Activated T-helper 17 cell treated with anti-CD3 and anti-CD28 coated beads, Interleukin-2, amount 50 U/mL, for 72 hours (primary cell): ENCODE results near the gene CCDC7. TPM values are rescaled to one million over a fixed set of nuclear protein-coding genes. Genes with fewer than 3 reads are reported as not detected.
"Not testable (repeated sequence)": the region's sequence is repeated elsewhere in the genome, so short reads cannot be mapped to it uniquely, and the experiment has no call there.

Experiments used
- ATAC-seq: fragments of 150-1000 bp; cut with Tn5 transposase; replicated peaks from 2 replicates; pipeline ENCODE4 v1.10.0; 2021; ENCODE audit warnings: mild to moderate bottlenecking, moderate library complexity
- H3K27ac Mint-ChIP-seq: one replicate; pipeline ENCODE4 v1.8.0; 2022; ENCODE audit warnings: mixed read lengths
- H3K27me3 Mint-ChIP-seq: one replicate; pipeline ENCODE4 v1.8.0; 2022; ENCODE audit warnings: mixed read lengths
- H3K36me3 Mint-ChIP-seq: one replicate; pipeline ENCODE4 v1.8.0; 2022; ENCODE audit warnings: low read depth, mild to moderate bottlenecking, mixed read lengths
- H3K4me1 Mint-ChIP-seq: one replicate; pipeline ENCODE4 v1.8.0; 2022; ENCODE audit warnings: mixed read lengths
- H3K4me3 Mint-ChIP-seq: one replicate; pipeline ENCODE4 v1.8.0; 2022; ENCODE audit warnings: mild to moderate bottlenecking, mixed read lengths
- H3K9me3 Mint-ChIP-seq: one replicate; pipeline ENCODE4 v1.8.0; 2022; ENCODE audit warnings: mixed read lengths
- total RNA-seq, 2 donors: library from RNA; stranded (reverse); gene quantifications; one replicate each; pipeline ENCODE4 v1.2.3, GENCODE V29; 2022

The CCDC7 gene
- total RNA-seq, 2 donors from 2014 or later, result 14.6 to 53.7 TPM

DNA sequence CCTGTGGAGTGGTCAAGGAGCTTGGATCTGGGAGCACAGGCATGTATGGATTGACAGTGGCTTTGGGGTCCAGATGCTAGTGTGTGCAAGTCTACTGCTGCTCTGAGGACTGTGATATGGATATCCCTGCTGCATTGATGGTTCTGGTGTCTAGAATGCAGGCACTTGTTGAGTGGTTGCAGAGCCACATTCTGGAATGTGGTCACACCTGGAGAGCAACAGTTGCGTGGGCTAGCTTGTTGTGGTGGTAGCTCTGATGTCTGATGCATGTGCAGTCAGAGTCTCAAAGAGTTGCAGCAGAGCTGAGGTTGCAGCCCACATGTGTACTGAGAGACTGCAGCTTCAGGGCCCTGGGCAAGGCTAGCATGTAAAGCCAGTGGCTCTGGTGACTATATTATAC is 43.2 kb downstream of the CCDC7 start:
- H3K4me1 Mint-ChIP-seq, result peaks cover 25% of the 10 kb centered on the region
- no peaks in the 10 kb centered on the region for H3K27me3 Mint-ChIP-seq
- H3K36me3 Mint-ChIP-seq, result peaks cover 90% of the 10 kb centered on the region
- H3K27ac Mint-ChIP-seq, result peak overlapping the region; percentile 8
- ATAC-seq, result no peak
- H3K9me3 Mint-ChIP-seq, result peaks cover 7% of the 10 kb centered on the region
- no peak overlapping the region for H3K4me3 Mint-ChIP-seq

DNA sequence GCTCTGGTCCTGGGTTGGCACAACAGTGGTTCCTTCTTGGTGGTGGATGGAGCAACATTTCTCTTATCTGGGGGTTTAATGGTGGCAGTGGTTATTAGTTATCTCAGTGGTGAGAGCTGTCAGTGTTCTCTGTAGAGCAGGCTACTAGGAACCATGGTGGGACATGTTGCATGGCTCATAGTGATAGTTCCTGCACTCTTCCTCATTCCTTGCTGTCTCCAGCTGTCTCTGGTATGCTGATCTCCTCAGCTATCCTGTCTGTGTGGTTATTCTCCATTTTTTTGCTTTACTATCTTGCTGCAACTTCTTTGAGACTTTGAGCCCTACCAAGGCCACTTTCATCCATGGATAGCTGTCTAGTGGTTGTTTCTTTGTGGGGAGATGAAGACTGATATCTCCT is 44.0 kb downstream of the CCDC7 start:
- Mint-ChIP-seq H3K36me3 (peaks cover 88% of the 10 kb centered on the region), H3K27me3 (no peaks in the 10 kb centered on the region), H3K4me3 (no peak overlapping the region), H3K9me3 (peaks cover 7% of the 10 kb centered on the region), H3K27ac (peak overlapping the region; percentile 8), H3K4me1 (peaks cover 25% of the 10 kb centered on the region)
- no peak for ATAC-seq

DNA sequence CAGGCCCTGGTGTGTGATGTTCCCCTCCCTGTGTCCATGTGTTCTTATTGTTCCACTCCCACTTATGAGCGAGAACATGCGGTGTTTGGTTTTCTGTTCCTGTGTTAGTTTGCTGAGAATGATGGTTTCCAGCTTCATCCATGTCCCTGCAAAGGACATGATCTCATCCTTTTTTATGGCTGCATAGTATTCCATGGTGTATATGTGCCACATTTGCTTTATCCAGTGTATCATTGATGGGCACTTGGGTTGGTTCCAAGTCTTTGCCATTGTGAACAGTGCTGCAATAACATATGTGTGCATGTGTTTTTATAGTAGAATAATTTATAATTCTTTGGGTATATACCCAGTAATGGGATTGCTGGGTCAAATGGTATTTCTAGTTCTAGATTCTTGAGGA is 48.6 kb downstream of the CCDC7 start:
- peaks cover 14% of the 10 kb centered on the region for H3K4me1 Mint-ChIP-seq
- H3K9me3 Mint-ChIP-seq, H3K4me3 Mint-ChIP-seq: not testable (repeated sequence)

DNA sequence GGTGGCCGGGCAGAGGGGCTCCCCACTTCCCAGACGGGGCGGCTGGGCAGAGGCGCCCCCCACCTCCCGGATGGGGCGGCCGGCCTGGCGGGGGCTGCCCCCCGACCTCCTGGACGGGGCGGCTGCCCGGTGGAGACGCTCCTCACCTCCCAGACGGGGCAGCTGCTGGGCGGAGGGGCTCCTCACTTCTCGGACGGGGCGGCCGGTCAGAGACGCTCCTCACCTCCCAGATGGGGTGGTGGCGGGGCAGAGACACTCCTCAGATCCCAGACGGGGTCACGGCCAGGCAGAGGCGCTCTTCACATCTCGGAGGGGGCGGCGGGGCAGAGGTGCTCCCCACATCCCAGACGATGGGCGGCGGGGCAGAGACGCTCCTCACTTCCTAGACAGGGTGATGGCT is 54.2 kb downstream of the CCDC7 start:
- Mint-ChIP-seq H3K4me1 (peaks cover 15% of the 10 kb centered on the region), H3K36me3 (peaks cover 75% of the 10 kb centered on the region)
- not testable (repeated sequence) for H3K27me3 Mint-ChIP-seq, H3K9me3 Mint-ChIP-seq, ATAC-seq, H3K27ac Mint-ChIP-seq, H3K4me3 Mint-ChIP-seq

More for the DNA sequence above, 48.6 kb downstream of the CCDC7 start:
- not testable (repeated sequence) for H3K27me3 Mint-ChIP-seq, ATAC-seq, H3K27ac Mint-ChIP-seq
- peaks cover 78% of the 10 kb centered on the region for H3K36me3 Mint-ChIP-seq

DNA sequence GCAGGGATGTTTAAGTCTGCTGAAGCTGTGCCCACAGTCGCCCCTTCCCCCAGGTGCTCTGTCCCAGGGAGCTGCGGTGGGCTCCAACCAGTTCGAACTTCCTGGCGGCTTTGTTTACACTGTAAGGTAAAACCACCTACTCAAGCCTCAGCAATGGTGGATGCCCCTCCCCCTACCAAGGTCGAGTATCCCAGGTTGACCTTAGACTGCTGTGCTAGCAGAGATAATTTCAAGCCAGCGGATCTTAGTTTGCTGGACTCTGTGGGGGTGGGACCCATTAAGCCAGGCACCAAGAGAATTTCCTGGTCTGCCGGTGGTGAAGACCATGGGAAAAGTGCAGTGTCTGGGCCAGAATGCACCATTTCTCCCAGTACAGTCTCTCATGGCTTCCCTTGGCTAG is 56.0 kb downstream of the CCDC7 start:
- H3K4me1 Mint-ChIP-seq, result peaks cover 15% of the 10 kb centered on the region

DNA sequence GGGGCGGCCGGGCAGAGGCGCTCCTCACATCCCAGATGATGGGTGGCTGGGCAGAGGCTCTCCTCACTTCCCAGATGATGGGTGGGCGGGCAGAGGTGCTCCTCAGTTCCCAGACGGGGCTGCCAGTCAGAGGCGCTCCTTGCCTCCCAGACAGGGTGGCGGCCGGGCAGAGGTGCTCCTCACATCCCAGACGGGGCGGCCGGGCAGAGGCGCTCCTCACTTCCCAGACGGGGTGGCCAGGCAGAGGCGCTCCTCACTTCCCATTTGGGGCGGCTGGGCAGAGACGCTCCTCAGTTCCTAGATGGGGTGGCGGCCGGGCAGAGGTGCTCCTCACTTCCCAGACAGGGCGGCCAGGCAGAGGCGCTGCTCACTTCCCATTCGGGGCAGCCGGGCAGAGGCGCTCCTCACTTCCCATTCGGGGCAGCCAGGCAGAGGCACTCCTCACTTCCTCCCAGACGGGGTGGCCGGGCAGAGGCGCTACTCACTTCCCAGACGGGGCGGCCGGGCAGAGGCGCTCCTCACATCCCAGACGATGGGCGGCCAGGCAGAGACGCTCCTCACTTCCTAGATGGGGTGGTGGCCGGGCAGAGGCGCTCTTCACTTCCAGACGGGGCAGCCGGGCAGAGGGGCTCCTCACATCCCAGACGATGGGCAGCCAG is 60.0 kb downstream of the CCDC7 start:
- H3K4me3 Mint-ChIP-seq, H3K27me3 Mint-ChIP-seq, H3K4me1 Mint-ChIP-seq, H3K27ac Mint-ChIP-seq, ATAC-seq, H3K9me3 Mint-ChIP-seq: not testable (repeated sequence)
- peaks cover 54% of the 10 kb centered on the region for H3K36me3 Mint-ChIP-seq

More for the DNA sequence above, 56.0 kb downstream of the CCDC7 start:
- no peak for ATAC-seq
- H3K27ac Mint-ChIP-seq, result no peak overlapping the region
- H3K9me3 Mint-ChIP-seq, result no peaks in the 10 kb centered on the region
- H3K36me3 Mint-ChIP-seq, result peaks cover 69% of the 10 kb centered on the region
- no peaks in the 10 kb centered on the region for H3K27me3 Mint-ChIP-seq
- H3K4me3 Mint-ChIP-seq, result no peak overlapping the region

DNA sequence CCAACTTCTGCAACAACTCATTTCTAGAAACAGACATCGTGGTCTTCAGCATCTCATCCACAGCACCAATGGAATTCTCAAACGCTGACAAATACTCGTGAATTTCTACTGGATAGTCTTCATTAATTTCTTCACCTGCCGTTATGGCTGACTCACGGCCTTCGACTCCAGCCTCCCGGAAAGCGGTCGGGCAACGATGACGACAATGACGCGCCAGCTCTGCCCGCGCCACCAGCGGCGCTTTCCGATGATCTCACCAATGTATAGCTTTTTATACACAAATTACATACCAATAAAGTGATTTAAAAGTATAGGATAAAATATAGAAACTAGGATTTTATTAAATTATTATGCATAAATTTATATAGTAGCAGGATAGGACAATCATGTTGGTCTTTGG is 65.7 kb downstream of the CCDC7 start:
- no peak for ATAC-seq

DNA sequence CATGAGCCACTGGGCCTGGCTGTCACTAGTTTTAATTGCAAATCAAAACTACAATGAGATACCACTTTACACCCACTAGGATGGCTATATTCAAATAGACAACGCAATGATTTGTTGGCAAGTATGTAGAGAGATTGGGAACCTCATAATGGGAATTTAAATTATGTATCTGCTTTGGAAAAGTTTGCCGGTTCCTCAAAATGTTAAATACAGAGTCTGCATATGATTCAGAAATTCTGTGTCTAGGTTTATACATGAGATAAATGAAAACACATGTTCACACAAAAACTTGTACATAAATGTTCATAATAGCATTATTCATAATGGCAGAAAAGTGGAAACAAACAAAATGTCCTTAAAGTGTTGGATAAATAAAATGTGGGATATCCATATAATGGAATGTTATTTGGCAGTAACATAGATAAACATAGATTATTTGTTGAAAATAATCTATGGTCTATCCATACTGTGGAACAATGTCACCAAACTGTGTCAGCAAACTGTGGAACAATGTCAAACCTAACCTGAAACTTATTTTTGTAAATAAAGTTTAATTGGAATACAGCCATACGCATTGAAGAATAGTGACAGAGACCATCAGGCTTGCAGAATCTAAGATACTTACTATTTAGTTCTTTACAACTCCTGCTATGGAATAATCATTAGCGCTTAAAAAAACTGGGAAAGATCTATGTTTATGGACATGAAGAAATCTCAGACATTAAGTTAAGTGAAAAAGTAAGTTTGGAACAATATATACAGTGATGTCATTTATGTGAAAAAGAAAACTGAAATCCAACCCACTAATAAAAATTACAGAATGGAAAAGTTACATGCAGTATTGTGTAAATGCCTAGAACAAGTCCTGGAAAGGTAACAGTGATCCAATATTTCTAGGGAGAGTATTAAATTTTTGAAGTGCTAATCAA is 70.9 kb downstream of the CCDC7 start:
- Mint-ChIP-seq H3K9me3 (peaks cover 3% of the 10 kb centered on the region), H3K36me3 (peaks cover 16% of the 10 kb centered on the region), H3K27me3 (no peaks in the 10 kb centered on the region), H3K4me1 (peaks cover 6% of the 10 kb centered on the region), H3K4me3 (no peak overlapping the region), H3K27ac (no peak overlapping the region)
- ATAC-seq, result no peak

More for the DNA sequence above, 65.7 kb downstream of the CCDC7 start:
- peaks cover 5% of the 10 kb centered on the region for H3K4me1 Mint-ChIP-seq
- H3K4me3 Mint-ChIP-seq, result no peak overlapping the region
- peaks cover 25% of the 10 kb centered on the region for H3K36me3 Mint-ChIP-seq
- H3K9me3 Mint-ChIP-seq, result no peaks in the 10 kb centered on the region
- no peak overlapping the region for H3K27ac Mint-ChIP-seq
- H3K27me3 Mint-ChIP-seq, result no peaks in the 10 kb centered on the region

DNA sequence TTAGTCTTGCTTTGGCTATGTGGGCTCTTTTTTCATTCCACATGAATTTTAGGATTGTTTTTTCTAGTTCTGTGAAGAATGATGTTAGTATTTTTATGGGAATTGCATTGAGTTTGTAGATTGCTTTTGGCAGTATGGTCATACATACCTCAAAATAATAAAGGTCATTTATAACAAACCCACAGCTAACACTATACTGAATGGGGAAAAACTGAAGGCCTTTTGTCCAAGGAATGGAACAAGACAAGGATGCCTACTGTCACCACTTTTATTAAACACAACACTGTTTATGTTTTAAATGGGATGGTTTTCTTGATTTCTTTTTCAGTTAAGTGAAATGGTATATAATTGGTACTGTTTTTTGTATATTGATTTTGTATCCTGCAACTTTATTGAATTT is 84.3 kb downstream of the CCDC7 start:
- H3K27ac Mint-ChIP-seq, result no peak overlapping the region
- peaks cover 18% of the 10 kb centered on the region for H3K36me3 Mint-ChIP-seq
- H3K4me1 Mint-ChIP-seq, result peaks cover 9% of the 10 kb centered on the region
- H3K27me3 Mint-ChIP-seq, result no peaks in the 10 kb centered on the region
- peaks cover 8% of the 10 kb centered on the region for H3K9me3 Mint-ChIP-seq
- no peak overlapping the region for H3K4me3 Mint-ChIP-seq
- ATAC-seq, result no peak

DNA sequence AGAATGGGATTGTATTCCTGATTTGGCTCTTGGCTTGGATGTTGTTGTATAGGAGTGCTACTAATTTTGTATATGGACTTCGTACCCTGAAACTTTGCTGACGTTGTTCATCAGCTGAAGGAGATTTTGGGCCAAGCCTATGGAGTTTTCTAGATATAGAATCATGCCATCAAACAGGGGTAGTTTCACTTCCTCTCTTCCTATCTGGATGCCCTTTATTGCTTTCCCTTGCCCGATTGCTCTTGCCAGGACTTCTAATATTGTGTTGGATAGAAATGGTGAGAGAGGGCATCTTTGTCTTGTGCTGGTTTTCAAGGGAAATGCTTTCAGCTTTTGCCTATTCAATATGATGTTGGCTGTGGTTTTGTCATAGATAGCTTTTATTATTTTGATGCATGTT is 92.3 kb downstream of the CCDC7 start:
- no peak overlapping the region for H3K4me3 Mint-ChIP-seq
- no peaks in the 10 kb centered on the region for H3K27me3 Mint-ChIP-seq
- no peak overlapping the region for H3K27ac Mint-ChIP-seq
- ATAC-seq, result no peak
- H3K36me3 Mint-ChIP-seq, result peaks cover 12% of the 10 kb centered on the region
- peaks cover 14% of the 10 kb centered on the region for H3K4me1 Mint-ChIP-seq
- H3K9me3 Mint-ChIP-seq, result peaks cover 5% of the 10 kb centered on the region

DNA sequence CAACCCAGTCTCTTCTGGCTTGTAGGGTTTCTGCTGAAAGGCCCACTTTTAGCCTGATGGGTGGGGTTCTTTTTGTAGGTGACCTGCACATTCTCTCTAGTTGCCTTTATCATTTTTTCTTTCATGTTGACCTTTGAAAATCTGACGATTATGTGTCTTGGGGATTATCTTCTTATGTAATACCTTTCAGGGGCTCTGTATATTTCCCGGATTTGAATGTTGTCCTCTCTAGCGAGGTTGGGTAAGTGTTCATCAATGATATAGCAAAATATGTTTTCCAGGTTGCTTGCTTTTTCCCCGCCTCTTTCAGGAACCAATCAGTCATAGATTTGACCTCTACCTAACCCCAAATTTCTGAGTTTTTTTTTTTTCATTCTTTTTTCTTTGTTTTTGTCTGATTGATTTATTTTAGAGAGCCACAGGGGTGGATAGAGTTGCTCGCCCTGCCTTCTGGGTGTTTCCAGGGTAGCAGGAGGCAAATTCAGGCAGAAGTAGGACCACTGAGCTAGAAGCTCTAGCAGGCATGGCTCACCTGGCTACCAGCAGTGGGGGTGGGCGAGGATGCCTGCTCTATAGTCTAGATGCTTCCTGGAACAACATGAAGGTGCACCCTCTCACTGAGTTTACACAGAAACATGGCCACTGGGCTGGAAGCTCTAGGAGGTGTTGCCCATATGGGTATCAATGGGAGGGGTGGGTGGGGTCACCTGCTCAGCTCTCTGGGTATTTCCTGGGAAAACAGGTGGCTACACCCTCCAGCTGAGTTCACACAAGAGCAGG is 94.9 kb downstream of the CCDC7 start:
- Mint-ChIP-seq H3K4me1 (peaks cover 14% of the 10 kb centered on the region), H3K27me3 (no peaks in the 10 kb centered on the region), H3K27ac (no peak overlapping the region), H3K9me3 (no peaks in the 10 kb centered on the region), H3K4me3 (no peak overlapping the region), H3K36me3 (peaks cover 12% of the 10 kb centered on the region)
- no peak for ATAC-seq

DNA sequence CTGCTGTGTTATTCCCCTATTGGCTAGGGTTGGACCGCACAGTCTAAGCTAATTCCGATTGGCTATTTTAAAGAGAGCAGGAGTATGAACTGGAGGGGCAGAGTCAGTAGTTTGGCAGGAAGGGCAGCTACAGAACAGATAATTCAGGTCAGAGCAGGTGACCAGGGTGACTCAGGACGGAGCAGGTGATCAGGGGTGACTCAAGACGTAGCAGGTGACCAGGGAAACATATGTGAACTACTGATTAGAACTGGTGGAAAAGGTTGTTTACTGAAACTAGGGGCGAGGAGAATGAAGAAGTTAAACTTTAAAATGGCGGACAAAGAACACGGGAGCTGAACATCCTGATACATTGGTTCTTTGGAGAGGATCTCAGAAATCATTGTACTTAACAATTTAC is 102.3 kb downstream of the CCDC7 start:
- Mint-ChIP-seq H3K4me1 (peaks cover 6% of the 10 kb centered on the region), H3K27me3 (no peaks in the 10 kb centered on the region), H3K27ac (no peak overlapping the region), H3K9me3 (peaks cover 9% of the 10 kb centered on the region), H3K4me3 (no peak overlapping the region), H3K36me3 (peaks cover 59% of the 10 kb centered on the region)
- ATAC-seq, result no peak

DNA sequence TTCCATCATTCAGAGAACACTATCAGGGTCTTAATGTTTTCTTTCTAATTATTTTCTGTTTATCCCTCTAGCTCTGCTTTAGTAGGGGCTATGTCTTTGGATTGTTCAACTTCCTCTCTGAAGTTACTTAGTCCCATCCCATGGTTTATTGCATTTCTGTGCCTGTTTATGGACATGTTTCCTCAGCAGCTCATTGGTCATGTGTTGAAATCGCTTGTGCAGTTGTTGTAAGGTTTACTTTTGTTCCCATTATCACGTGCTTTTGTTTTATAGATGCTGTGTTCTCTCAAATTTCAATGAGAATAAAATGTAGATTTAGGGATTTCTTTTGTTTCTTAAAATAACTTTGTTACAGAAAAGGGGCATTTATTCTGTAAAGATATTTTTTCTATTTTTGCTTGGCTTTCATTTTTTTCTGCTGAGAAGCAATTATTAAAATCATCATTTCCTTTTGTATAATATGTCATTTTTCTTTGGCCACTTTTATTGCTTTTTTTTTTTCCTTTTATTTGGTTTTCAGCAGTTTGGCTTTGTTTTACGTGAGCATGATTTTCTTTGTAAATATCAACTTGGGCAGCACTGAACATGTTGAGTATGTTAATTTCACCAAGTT is 110.9 kb downstream of the CCDC7 start:
- H3K27ac Mint-ChIP-seq, result no peak overlapping the region
- ATAC-seq, result no peak
- H3K36me3 Mint-ChIP-seq, result peaks cover 23% of the 10 kb centered on the region
- H3K4me1 Mint-ChIP-seq, result peaks cover 13% of the 10 kb centered on the region
- H3K4me3 Mint-ChIP-seq, result no peak overlapping the region
- peaks cover 3% of the 10 kb centered on the region for H3K9me3 Mint-ChIP-seq
- H3K27me3 Mint-ChIP-seq, result no peaks in the 10 kb centered on the region

DNA sequence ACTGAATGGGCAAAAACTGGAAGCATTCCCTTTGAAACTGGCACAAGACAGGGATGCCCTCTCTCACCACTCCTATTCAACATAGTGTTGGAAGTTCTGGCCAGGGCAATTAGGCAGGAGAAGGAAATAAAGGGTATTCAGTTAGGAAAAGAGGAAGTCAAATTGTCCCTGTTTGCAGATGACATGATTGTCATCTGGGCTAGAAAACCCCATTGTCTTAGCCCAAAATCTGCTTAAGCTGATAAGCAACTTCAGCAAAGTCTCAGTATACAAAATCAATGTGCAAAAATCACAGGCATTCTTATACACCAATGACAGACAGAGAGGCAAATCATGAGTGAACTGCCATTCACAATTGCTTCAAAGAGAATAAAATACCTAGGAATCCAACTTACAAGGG is 116.8 kb downstream of the CCDC7 start:
- not testable (repeated sequence) for H3K4me1 Mint-ChIP-seq, H3K4me3 Mint-ChIP-seq, H3K36me3 Mint-ChIP-seq, H3K27ac Mint-ChIP-seq, H3K27me3 Mint-ChIP-seq, ATAC-seq, H3K9me3 Mint-ChIP-seq
